NCI-H748 (cell line): ENCODE results near the gene HUS1.
A peak's percentile ranks its signal among the peaks of the same experiment; 100 is the strongest.
"Not testable (repeated sequence)": the region's sequence is repeated elsewhere in the genome, so short reads cannot be mapped to it uniquely, and the experiment has no call there.

Experiments
- DNase-seq: peaks from one replicate; lab custom pipeline; 2025; ENCODE audit not compliant: unreplicated experiment; lab: John Stamatoyannopoulos, UW

HUS1 gene

GRCh38 chr7:47980648-47981047, 1.2 kb upstream of the HUS1 start:
- not testable (repeated sequence) for DNase-seq

GRCh38 chr7:47979832-47980181, 392 bp upstream of the HUS1 start:
- no peak for DNase-seq

GRCh38 chr7:47978790-47979144, 648 bp downstream of the HUS1 start:
- DNase-seq: no peak

- no peak for DNase-seq
Measured at GRCh38 chr7:47973739-47974138, 5.7 kb downstream of the HUS1 start.

GRCh38 chr7:47970761-47971160, 8.7 kb downstream of the HUS1 start:
- DNase-seq: no peak

GRCh38 chr7:47968847-47969774, 10.3 kb downstream of the HUS1 start:
- peak; percentile 67 for DNase-seq

GRCh38 chr7:47967708-47968107, 11.7 kb downstream of the HUS1 start:
- DNase-seq: no peak

GRCh38 chr7:47967123-47967522, 12.3 kb downstream of the HUS1 start:
- DNase-seq: no peak

- DNase-seq: no peak
Measured at GRCh38 chr7:47965456-47965855, 14.0 kb downstream of the HUS1 start.

GRCh38 chr7:47962262-47962661, 17.2 kb downstream of the HUS1 start:
- no peak for DNase-seq

GRCh38 chr7:47957156-47957555, 22.3 kb downstream of the HUS1 start:
- DNase-seq: no peak

GRCh38 chr7:47956220-47956619, 23.2 kb downstream of the HUS1 start:
- no peak for DNase-seq

- DNase-seq: no peak
Measured at GRCh38 chr7:47954231-47954911, 25.0 kb downstream of the HUS1 start.

- DNase-seq: no peak
Measured at GRCh38 chr7:47953822-47954221, 25.6 kb downstream of the HUS1 start.

GRCh38 chr7:47952224-47952623, 27.2 kb downstream of the HUS1 start:
- DNase-seq: no peak

- DNase-seq: peak; percentile 46
Measured at GRCh38 chr7:47951374-47951773, 28.0 kb downstream of the HUS1 start.

- DNase-seq: peak; percentile 49
Measured at GRCh38 chr7:47950714-47951113, 28.7 kb downstream of the HUS1 start.

GRCh38 chr7:47949703-47950102, 29.7 kb downstream of the HUS1 start:
- DNase-seq: no peak

- DNase-seq: no peak
Measured at GRCh38 chr7:47948141-47948790, 31.1 kb downstream of the HUS1 start, which contains the start of gene PKD1L1. TSS of gene PKD1L1 (minus strand) at chr7:47948466. CDS start at chr7:47948440, 26 bp downstream.

GRCh38 chr7:47947355-47947749, 32.1 kb downstream of the HUS1 start:
- DNase-seq: no peak

GRCh38 chr7:47946581-47947354, 32.6 kb downstream of the HUS1 start:
- DNase-seq: no peak
